Thoracic aorta (tissue), 2 donors: ENCODE data around the gene CTIF. TPM values are rescaled to one million over a fixed set of nuclear protein-coding genes. Genes with fewer than 3 reads are reported as not detected.

Experiments used
- ATAC-seq: fragments of 150-250 bp; one replicate; pipeline ENCODE4 v1.8.0; 2017; ENCODE audit warnings: low read depth; ENCODE audit not compliant: insufficient number of reproducible peaks, low FRiP score
- DNase-seq: peaks from one replicate; pipeline ENCODE4 v3.0.0-alpha.2; 2020; ENCODE audit warnings: low spot score
- H3K27ac ChIP-seq, 2 donors: fragments of 200-600 bp; sonication (generic); 1 replicate in 1 of 2; 2 replicates in 1 of 2; pipeline ENCODE4 v1.5.1; 2016; ENCODE audit warnings: mild to moderate bottlenecking in 2 of 2, moderate library complexity in 2 of 2
- H3K27me3 ChIP-seq: fragments of 200-600 bp; sonication (generic); replicated peaks from 2 replicates; pipeline ENCODE4 v1.6.0; 2016; ENCODE audit warnings: mild to moderate bottlenecking; ENCODE audit not compliant: insufficient read depth
- H3K36me3 ChIP-seq: fragments of 200-600 bp; sonication (generic); one replicate; pipeline ENCODE4 v1.5.1; 2016
- H3K4me1 ChIP-seq, 2 donors: fragments of 200-600 bp; sonication (generic); 1 replicate in 1 of 2; 2 replicates in 1 of 2; pipeline versions ENCODE4 v1.5.1 to v1.6.0; 2016; ENCODE audit warnings: low read depth in 2 of 2, mild to moderate bottlenecking in 1 of 2; ENCODE audit not compliant: control insufficient read depth in 1 of 2
- H3K4me3 ChIP-seq: fragments of 200-600 bp; sonication (generic); 2 replicates; pipeline ENCODE4 v1.5.1; 2016; ENCODE audit warnings: mild to moderate bottlenecking
- H3K9me3 ChIP-seq: fragments of 200-600 bp; sonication (generic); 2 replicates; pipeline ENCODE4 v1.5.1; 2016
- CTCF ChIP-seq: fragments of 200-600 bp; sonication (generic); IDR thresholded peaks from one replicate; pipeline ENCODE4 v1.5.1; 2019; ENCODE audit warnings: antibody characterized with exemption
- total RNA-seq, 2 donors: library from RNA; depleted of rRNA; stranded (reverse); fragments of >200 nt; gene quantifications; one replicate each; pipeline versions ENCODE4 v1.1.0 to v1.2.3, GENCODE V29; 2016

CTIF gene
- total RNA-seq, 2 donors from 2014 or later: 63.3 to 125 TPM

GRCh38 chr18:48733643-48734253 lies 194.9 kb downstream of the CTIF start:
- Histone ChIP-seq H3K27me3 (no peaks in the 10 kb centered on the region), H3K4me1 (peaks cover 22 to 48% of the 10 kb centered on the region in 2 donors), H3K9me3 (no peaks in the 10 kb centered on the region), H3K36me3 (no peaks in the 10 kb centered on the region), H3K4me3 (peak overlapping the region; percentile 44), H3K27ac (peak overlapping the region; percentile 57 to 62)
- DNase-seq: no peak
- ATAC-seq: no peak
- TF ChIP-seq CTCF: no peak

GRCh38 chr18:48734460-48734859 lies 195.6 kb downstream of the CTIF start:
- no peaks in the 10 kb centered on the region for H3K9me3 ChIP-seq
- H3K27ac ChIP-seq: peak overlapping the region; percentile 57 to 62
- peaks cover 25 to 48% of the 10 kb centered on the region in 2 donors for H3K4me1 ChIP-seq
- no peak overlapping the region for H3K4me3 ChIP-seq
- no peak for TF ChIP-seq CTCF
- H3K27me3 ChIP-seq: no peaks in the 10 kb centered on the region
- H3K36me3 ChIP-seq: no peaks in the 10 kb centered on the region
- DNase-seq (no peak), ATAC-seq (no peak)

- no peak overlapping the region for H3K27ac ChIP-seq
- no peaks in the 10 kb centered on the region for H3K36me3 ChIP-seq
- H3K9me3 ChIP-seq: no peaks in the 10 kb centered on the region
- ATAC-seq: no peak
- H3K4me3 ChIP-seq: no peak overlapping the region
- no peaks in the 10 kb centered on the region for H3K27me3 ChIP-seq
- H3K4me1 ChIP-seq: peaks cover 32 to 50% of the 10 kb centered on the region in 2 donors
- DNase-seq: no peak
- TF ChIP-seq CTCF: no peak
These were observed 196.3 kb downstream of the CTIF start for GRCh38 chr18:48735080-48735676.

- TF ChIP-seq CTCF: no peak
- ATAC-seq: no peak
- H3K9me3 ChIP-seq: no peaks in the 10 kb centered on the region
- H3K36me3 ChIP-seq: no peaks in the 10 kb centered on the region
- no peak for DNase-seq
- no peak overlapping the region for H3K27ac ChIP-seq
- no peaks in the 10 kb centered on the region for H3K27me3 ChIP-seq
- H3K4me3 ChIP-seq: no peak overlapping the region
- peaks cover 38 to 56% of the 10 kb centered on the region in 2 donors for H3K4me1 ChIP-seq
These were observed 196.9 kb downstream of the CTIF start for GRCh38 chr18:48735681-48736255.

GRCh38 chr18:48736321-48737260 lies 197.8 kb downstream of the CTIF start:
- Histone ChIP-seq H3K4me3 (no peak overlapping the region), H3K27ac (no peak overlapping the region), H3K27me3 (no peaks in the 10 kb centered on the region), H3K4me1 (peaks cover 42 to 64% of the 10 kb centered on the region in 2 donors), H3K9me3 (no peaks in the 10 kb centered on the region), H3K36me3 (no peaks in the 10 kb centered on the region)
- DNase-seq (no peak), ATAC-seq (no peak)
- no peak for TF ChIP-seq CTCF
